ENCODE measurements around the gene EXOC6.

Gene EXOC6

DNA sequence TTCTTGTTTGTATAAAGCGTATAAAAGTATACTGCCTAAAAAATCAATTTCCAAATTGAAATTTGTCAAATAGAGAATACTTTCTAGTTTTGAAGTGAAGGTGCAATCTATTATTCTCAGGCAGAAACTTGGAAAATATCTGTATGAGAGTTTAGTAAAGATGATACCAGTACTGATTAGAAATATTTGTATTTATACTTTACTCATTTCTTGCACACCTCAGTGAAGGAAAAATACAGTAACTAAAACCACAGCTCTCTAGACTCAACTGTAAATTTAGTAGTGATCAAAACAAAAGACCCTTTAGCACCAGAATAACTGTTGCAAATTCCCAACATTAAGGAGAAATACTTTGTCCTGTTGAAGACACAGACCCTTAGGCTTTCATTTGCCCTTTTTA is 140.9 kb downstream of the EXOC6 start:
- TF ChIP-seq ZFX (IDR thresholded peaks at IDR 0.05; ENCODE audit: borderline replicate concordance): no peak
- TF ChIP-seq, protein P1, sequence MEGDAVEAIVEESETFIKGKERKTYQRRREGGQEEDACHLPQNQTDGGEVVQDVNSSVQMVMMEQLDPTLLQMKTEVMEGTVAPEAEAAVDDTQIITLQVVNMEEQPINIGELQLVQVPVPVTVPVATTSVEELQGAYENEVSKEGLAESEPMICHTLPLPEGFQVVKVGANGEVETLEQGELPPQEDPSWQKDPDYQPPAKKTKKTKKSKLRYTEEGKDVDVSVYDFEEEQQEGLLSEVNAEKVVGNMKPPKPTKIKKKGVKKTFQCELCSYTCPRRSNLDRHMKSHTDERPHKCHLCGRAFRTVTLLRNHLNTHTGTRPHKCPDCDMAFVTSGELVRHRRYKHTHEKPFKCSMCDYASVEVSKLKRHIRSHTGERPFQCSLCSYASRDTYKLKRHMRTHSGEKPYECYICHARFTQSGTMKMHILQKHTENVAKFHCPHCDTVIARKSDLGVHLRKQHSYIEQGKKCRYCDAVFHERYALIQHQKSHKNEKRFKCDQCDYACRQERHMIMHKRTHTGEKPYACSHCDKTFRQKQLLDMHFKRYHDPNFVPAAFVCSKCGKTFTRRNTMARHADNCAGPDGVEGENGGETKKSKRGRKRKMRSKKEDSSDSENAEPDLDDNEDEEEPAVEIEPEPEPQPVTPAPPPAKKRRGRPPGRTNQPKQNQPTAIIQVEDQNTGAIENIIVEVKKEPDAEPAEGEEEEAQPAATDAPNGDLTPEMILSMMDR (IDR thresholded peaks at IDR 0.05): no peak

DNA sequence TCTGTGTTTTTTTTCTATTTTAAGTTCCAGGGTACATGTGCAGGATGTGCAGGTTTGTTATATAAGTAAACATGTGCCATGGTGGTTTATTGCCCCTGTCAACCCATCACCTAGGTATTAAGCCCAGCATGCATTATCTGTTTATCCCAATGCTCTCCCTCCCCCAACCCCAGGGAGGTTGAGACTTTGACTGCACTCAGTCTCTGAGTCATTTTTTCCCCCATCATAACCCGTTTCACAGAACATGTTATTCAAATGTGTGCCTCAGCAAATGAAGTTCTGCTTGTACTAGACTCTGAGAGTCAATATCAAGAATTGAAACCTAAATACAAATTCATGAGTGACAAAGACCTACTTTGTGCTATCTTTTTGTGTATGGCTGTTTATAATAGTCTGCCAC is 142.3 kb downstream of the EXOC6 start:
- no peak overlapping the region for H3K27ac ChIP-seq
- TF ChIP-seq, protein P1 (IDR thresholded peaks at IDR 0.05): no peak
- no peak for TF ChIP-seq ZFX (IDR thresholded peaks at IDR 0.05; ENCODE audit: borderline replicate concordance)

More for the DNA sequence above, 140.9 kb downstream of the EXOC6 start:
- no peak overlapping the region for H3K27ac ChIP-seq

DNA sequence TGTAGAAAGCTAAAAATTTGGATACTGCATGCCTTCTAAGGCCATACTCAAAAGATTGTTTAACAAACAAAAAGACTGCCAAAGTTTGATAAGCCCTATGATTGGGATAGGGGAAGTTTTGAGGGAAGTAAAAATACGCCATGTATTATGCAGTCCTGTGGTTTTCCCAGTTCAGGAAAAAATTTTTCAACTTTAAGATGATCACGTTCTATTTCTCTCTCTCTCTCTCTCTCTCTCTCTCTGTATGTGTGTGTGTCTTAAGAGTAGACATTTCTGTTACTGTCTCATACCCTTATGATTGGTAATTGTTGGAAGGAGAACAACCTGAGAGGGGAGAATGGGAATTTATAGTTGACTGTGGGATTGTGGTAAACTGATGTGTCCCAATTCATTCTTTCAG is 143.2 kb downstream of the EXOC6 start:
- no peak overlapping the region for H3K27ac ChIP-seq
- TF ChIP-seq, protein P1 (IDR thresholded peaks at IDR 0.05): no peak

DNA sequence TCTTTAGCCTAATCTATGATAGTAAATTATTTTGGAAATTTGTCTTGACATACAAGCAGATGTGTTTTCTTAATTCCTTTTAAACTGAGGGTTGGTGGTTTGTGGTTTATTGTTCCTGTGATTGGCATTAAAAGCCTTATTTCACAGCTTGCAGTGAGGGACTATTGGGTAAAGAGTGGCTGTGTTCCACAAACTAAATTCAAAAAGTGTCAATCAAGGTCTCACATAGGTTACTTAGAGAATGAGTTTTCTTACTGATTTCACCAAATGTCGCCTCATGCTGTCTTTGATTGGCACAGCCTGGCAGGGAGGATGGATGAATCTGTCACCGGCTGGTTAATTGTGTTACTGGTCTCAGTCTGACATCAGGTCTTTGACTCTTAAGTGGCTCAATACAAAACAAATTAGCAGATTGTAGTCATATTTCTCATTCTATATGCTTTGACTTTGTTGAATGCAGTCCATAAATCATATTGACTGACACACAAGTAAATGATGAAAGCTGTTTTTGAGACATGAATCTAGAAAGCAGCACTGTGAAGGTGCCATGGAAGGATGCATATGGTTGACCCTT is 145.5 kb downstream of the EXOC6 start:
- no peak overlapping the region for H3K27ac ChIP-seq
- TF ChIP-seq, protein P1 (IDR thresholded peaks at IDR 0.05): no peak
- no peak for TF ChIP-seq ZFX (IDR thresholded peaks at IDR 0.05; ENCODE audit: borderline replicate concordance)

DNA sequence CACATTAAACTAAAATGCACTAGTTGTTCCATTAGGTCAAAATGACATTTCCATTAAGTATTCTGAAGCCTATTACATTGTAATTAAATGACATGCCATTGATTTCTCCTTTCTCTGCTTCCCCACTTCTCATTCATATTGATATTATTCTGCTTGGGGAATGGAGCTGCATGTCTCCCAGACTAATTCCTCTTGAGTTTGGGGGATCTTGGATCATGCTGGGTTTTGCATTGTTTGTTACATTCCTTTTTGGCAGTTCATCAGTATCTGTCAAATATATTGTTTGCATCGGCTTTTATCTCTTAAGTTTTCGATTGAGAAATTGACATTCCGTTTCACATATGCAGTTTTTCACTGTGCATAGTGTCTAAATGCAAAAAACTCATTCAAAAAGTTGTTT is 147.2 kb downstream of the EXOC6 start:
- TF ChIP-seq, protein P1 (IDR thresholded peaks at IDR 0.05): no peak
- no peak for TF ChIP-seq ZFX (IDR thresholded peaks at IDR 0.05; ENCODE audit: borderline replicate concordance)
- no peak overlapping the region for H3K27ac ChIP-seq

DNA sequence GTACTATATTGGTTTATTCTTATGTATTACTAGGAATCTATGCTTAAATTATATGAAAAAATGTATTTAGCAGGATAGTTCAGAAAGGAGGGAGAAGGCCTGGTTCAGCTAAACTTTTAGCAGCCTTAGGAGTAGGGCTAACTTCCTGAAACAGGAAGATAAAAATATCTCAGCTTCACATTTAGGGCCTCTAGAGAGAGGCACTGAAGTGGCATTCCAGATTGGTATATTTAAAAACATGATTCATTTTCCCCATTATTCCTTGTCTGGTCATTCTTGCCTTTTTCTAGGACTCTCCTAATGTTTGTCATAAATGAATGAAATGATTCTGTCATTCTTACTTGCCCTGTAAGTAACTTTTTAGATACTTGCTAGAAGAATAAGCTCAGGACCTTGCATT is 149.3 kb downstream of the EXOC6 start:
- no peak overlapping the region for H3K27ac ChIP-seq
- TF ChIP-seq, protein P1 (IDR thresholded peaks at IDR 0.05): no peak
- TF ChIP-seq ZFX (IDR thresholded peaks at IDR 0.05; ENCODE audit: borderline replicate concordance): no peak

DNA sequence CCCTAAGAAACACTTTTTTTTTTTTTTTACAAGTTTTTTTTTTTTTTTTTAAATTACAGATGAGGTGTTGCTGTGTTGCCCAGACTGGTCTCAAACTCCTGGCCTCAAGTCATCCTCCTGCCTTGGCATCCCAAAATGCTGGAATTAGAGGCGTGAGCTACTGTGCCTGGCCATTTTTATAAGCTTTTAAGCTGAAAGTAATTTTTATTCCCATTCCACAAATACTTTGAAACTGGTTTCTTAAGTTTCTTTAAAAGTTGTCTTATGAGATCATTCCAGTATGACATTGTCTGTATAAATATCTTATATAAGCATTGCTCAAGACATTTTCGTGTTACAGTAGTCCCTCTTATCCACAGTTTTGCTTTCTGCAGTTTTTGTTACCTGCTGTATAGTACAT is 150.9 kb downstream of the EXOC6 start:
- TF ChIP-seq, protein P1 (IDR thresholded peaks at IDR 0.05): no peak
- TF ChIP-seq ZFX (IDR thresholded peaks at IDR 0.05; ENCODE audit: borderline replicate concordance): no peak
- no peak overlapping the region for H3K27ac ChIP-seq

Measured in 22Rv1 (cell line).